Measurements from ENCODE around the gene RASGRF1.

- TF ChIP-seq EZH2phosphoT487 (IDR thresholded peaks at IDR 0.05; ENCODE audit: borderline replicate concordance, low read depth, low read length): no peak
- no peak for TF ChIP-seq CTCF (conservative IDR thresholded peaks at IDR 0.05; ENCODE audit: low read length)
Observed at GRCh38 chr15:78977591-78978347, 112.8 kb downstream of the RASGRF1 start.

Measured in OCI-LY7 (cell line).